GM19438 (cell line): ENCODE results near the gene ASCL2.

Experiments used
- ATAC-seq: cut with Tn5 transposase; IDR thresholded peaks from one replicate; pipeline ENCODE4 v1.9.1; 2021; ENCODE audit warnings: low read depth; ENCODE audit not compliant: unreplicated experiment

ASCL2 gene

DNA sequence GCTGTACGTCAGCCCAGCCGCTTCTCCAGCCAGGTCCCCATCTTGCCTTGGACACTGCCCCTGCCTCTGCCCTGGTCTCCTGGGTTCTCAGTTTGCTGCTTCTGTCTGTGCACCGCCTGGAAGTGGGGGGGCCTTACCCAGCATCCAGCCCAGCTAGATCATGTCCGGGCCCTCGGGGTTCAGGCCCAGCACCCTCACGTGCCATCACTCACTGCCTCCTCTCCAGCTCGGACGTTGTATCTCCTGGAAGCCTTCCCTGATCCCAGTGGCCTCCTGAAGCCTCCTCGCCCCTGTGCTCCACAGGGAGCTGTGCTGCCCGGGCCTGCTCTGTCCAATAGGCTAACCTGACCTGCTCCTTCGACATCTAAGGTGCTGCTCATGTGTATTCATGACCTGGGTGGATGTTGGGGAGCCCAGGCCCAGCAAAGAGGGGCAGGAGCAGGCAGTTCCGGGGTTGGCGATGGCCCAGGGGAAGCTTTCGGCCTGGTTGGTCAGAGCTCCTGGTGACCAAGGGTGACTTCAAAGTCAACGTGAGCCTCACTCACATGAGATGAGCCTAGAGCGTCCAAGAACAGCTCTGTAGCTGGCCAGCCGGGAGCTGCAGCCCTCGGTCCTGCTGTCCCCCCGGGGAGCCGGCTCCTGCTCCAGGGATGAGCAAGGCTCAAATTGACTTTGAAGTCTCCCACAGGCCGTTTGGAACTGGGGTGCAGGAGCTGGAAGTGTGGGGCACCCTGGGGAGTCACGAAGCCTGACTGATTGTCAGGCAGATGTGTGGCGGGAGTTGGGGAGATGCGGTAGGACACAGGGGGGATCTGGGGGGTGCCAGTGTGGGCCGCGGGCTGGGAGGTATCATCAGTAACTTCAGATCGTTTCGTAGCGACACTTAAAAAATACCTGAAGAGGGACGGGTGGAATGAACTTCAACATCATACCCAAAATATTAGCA lies 5.2 kb upstream of the ASCL2 start:
- no peak for ATAC-seq

GRCh38 chr11:2273771-2274170 lies 3.4 kb upstream of the ASCL2 start:
- no peak for ATAC-seq

DNA sequence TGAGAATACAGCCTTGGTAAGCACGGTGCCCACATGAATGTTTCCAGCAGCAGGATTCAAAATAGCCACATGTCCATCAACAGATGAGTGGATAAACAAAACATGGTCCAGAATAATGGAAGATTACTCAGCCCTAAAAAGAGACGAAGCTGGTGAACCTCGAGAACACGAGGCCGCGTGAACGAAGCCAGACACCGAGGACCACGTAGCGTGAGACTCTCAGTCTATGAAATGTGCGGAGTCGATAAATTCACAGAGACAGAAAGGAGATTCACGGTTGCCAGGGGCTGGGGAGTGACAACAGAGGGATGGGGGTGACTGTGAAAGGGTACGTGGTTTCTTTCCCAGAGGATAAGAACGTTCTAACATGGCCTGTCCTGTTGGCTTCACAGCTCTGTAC lies 2.9 kb upstream of the ASCL2 start:
- no peak for ATAC-seq

GRCh38 chr11:2272946-2273280 lies 2.5 kb upstream of the ASCL2 start:
- ATAC-seq: no peak

DNA sequence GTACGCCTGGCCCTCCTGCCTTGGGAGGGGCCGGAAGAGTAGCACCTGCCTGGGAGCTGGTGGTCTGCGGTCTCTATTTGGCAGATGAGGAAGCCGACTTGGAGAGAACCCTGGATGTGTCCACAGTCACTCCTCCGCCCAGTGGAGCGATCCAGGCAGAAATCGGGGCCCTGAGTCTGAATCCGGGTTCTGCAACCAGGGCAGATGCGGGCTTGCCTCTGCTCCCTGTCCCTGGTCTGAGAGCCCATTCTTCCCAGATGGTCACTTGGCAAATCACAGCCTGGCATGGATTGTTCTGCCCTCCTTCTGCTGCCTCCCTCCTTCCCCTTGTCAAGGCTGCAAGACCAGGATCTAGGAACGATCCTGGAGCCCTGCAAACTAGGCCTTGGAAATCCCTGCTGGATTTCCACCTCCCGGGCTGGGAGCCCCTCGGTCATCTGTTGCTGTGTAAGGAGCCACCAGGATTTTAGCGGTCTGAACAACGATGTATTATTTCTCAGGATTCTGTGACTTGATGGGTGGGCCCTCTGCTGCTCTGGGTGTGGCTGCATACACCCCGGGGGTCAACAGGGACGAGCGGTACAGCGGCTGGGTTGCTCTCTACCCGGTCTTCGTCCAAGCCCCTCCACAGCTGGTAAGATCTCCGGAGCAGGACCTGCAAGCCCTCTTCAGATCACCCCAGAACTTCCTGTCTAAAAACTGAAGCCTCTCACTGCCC lies 2.0 kb upstream of the ASCL2 start:
- ATAC-seq: no peak

GRCh38 chr11:2271327-2272227 lies 1.2 kb upstream of the ASCL2 start:
- ATAC-seq: no peak

DNA sequence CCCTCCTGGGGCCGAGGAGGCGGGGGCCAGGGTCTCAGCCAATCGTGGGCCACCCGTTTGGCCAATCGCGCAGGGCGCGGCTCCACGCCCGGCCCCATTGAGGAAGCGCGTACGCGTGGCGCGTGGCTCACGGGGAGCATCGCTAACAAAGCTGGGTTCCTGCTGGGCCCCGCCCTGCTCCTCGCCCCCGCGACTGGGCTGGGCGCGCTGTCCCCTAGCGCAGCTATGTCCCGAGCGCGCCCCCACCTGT lies 614 bp upstream of the ASCL2 start:
- no peak for ATAC-seq

- ATAC-seq: no peak
These were observed 627 bp downstream of the ASCL2 start for GRCh38 chr11:2269601-2270321.

- no peak for ATAC-seq
These were observed 1.4 kb downstream of the ASCL2 start for GRCh38 chr11:2268729-2269600.

- ATAC-seq: no peak
These were observed 2.3 kb downstream of the ASCL2 start for GRCh38 chr11:2267851-2268728.

DNA sequence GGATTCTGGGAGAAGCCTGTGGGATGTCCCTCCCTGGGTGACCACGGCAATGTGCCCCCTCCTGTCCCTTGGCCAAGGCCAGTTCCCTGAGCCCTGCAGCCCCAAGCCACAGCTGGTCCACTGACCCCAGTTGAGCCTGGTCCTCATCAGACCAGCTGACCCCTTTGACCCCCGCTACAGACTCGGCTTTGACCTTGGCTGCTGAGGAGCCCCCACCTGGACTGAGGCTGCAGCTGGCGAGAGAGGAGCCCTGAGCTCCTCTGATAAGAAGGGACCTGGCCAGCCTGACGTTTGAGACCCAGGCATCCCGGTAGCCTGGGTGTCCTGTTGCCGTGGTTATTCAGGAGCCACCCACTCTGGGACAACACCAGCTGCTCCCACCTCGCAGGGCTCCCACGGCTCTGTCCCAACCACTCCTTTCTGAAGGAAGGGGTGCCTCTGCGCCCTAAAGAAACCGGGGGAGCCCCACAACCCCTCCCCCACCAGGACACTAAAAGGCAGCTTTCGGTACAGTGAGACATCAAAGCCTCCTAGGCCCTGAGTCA lies 3.0 kb downstream of the ASCL2 start:
- no peak for ATAC-seq

- ATAC-seq: no peak
These were observed 3.6 kb downstream of the ASCL2 start for GRCh38 chr11:2266586-2267305.

GRCh38 chr11:2265854-2266585 lies 4.4 kb downstream of the ASCL2 start:
- no peak for ATAC-seq

- ATAC-seq: no peak
These were observed 5.0 kb downstream of the ASCL2 start for GRCh38 chr11:2265396-2265795.

GRCh38 chr11:2264366-2265053 lies 5.9 kb downstream of the ASCL2 start:
- no peak for ATAC-seq

DNA sequence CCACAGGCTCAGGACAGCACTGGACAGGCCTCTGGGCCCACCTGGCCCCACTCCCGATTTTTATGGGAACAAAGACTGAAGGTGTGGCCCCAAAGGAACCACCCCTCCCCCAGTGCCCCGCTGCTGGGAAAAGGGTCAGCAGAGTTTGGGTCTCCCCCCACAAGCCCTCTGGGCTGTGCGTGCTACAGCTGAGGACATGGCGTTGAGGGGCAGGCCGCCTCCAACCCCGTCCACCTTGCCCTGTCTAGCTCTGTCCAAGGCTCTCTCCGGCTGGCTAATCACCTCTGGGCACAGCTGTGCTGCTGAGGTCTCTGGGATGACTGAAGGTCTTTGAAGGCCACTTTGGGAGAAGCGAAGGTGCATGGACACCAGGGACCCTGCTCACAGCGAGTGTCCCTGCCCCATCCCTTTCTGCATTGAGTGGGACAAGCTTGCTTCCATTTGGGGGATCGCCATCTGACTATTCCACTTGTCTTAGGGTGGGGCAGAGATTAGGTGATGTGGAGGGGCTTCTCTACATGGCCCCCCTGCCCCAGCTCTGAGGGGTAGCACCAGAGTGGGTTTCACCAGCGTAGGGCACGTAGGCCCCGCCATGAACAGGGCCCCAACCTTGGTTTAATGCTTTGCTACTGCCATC lies 6.5 kb downstream of the ASCL2 start:
- no peak for ATAC-seq
